Activated gamma-delta T cell treated with anti-CD3 and anti-CD28 coated beads, Interleukin-2, amount 50 U/mL, for 16 hours (primary cell): ENCODE results near the gene MAGI1.

Source experiments
- DNase-seq: peaks from one replicate; pipeline ENCODE4 v3.0.0-alpha.2; 2020; ENCODE audit warnings: low read depth

Gene MAGI1

GRCh38 chr3:65352951-65353350 lies 685.8 kb downstream of the MAGI1 start:
- DNase-seq: no peak

DNA sequence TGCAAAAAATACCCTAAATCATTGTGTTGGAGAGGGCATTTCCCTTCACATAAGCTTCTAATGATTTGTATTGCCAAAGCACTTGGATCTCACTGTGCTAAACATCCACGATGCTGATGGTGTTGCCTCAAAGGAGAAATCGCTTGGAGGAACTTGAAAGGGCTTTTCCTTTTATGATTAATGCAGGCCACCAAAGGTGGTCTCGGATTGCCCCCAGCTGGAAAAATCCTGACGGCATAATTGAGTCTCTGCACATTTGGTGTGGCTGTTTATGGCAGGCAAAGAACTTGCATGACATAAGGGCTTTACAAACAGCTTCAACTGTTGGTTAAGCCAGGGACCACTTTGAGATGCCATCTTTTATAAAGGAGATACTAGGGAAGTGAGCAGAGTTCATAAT lies 687.0 kb downstream of the MAGI1 start:
- DNase-seq: no peak

GRCh38 chr3:65350801-65351476 lies 687.8 kb downstream of the MAGI1 start:
- DNase-seq: no peak

GRCh38 chr3:65348398-65348995 lies 690.2 kb downstream of the MAGI1 start:
- DNase-seq: no peak

DNA sequence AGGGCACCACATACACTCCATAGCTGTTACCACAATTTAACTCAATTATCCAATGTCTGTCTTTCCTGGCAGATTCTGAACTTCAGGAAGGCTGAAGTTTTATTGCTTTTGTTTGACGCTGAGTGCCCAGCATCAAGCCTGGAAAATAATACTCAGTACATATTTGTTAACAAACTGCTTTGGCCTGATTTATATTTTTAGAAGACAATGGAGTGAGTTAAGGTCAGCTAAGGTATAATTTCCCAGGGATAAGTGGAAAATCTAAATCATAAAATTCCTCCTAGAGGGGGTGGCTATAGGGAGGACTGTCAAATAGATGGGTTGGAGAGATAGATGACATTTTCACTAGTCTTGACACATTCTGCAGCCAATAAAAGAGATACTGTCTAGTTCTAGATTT lies 691.6 kb downstream of the MAGI1 start:
- DNase-seq: no peak

- no peak for DNase-seq
Observed at GRCh38 chr3:65344846-65345245, 693.9 kb downstream of the MAGI1 start.

- no peak for DNase-seq
Observed at GRCh38 chr3:65344444-65344843, 694.3 kb downstream of the MAGI1 start.

DNA sequence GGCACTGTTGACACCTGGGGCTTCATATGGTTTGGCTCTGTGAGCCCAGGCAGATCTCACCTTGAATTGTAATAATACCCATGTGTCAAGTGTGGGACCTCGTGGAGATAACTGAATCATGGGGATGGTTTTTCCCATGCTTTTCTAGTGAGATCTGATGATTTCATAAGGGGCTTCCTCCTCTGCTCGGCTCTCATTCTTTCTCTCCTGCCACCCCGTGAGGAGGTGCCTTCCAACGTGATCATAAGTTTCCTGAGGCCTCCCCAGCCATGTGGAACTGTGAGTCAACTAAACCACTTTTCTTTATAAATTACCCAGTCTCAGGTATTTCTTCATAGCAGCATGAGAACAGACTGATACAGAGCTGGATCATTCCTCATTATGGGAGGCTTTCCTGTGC lies 695.0 kb downstream of the MAGI1 start:
- no peak for DNase-seq

DNA sequence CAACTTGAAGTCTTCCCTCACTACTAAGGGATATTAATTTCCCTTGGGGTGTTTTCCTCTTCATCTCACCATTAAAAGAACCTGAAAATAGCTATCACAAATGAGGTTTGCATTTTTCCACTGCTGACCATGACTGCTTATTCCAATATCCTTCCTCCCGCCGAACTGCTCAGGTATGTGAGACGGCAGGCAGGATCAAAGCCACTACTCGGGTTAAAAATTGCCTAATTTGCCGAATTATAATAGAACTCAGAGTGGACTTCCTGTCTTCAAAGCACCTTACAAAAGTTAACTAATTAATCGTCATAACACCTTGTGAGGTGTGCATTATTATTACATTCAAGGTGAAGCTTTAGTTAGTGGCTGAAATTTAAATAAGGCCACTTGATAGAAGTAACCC lies 695.7 kb downstream of the MAGI1 start:
- no peak for DNase-seq

DNA sequence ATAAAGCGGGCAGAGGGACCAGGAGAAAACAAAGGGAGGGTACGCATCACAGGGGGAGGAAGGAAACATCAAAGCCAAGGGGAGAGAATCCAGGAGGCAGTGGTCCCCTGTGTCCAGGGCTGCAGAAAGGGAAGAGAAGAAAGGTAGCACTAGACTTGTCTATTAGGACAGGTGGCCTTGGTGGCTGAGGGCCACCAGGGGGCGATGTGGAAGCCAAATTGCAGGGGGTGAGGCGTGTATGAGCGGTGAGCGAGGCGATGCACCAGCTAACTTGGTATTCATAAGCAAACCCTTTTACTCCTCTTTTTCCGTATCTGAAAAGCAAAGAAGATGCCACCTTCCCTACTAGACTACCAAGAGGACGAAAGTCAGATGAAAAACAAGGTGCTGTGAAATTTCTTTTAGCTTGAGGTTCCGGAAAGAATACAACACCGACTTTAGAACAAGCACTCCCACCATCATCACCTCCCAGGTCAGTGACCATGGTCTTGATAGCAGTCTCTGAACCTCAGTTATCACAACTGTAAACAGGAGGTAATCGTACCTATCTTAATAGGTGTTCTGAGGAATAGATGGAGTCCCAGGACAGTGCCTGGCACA lies 696.5 kb downstream of the MAGI1 start:
- no peak for DNase-seq

DNA sequence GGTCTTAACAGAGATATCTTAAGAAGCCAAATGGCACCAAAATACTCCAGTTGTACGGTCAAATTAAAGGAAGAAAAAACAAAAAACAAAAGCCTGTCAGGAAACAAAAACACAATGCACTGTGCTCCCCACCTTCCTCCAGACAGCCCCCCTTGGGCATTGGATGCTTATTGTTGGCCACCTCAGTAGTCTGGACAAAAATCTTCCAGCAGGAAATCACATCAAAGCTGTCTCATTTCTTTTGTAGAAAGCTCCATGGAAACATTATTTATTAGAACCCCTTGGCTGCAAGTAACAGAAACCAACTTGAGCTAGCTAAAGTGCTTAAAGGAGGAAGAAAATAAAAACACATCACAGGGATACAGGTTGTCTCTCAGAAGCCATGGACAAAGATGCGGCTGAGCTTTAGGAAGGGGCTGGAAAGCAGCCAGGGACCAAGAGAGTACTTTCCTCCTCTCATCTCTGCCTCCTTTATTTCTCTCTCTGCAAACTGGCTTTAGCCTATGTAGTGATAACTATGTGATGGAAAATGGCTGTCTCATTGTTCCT lies 699.5 kb downstream of the MAGI1 start:
- DNase-seq: no peak

DNA sequence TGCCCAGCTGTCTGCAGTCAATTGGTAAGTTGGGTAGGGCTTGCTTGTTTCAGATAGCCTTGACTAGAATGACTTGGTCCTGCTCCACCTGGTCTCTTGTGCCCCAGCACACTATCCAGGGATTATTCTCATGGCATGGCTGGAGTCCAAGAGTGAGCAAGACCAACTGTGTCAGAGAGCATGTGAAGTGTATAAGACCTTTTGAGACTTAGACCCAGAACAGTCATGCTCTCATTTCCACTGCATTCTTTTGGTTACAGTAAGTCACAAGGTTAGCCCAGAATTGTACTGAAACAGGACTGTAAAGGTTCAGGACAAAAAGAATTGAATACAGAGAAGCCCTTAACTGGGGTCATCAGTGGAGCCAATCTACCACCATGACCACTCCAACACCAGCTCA lies 700.1 kb downstream of the MAGI1 start:
- DNase-seq: no peak

GRCh38 chr3:65335587-65335986 lies 703.1 kb downstream of the MAGI1 start:
- DNase-seq: no peak

DNA sequence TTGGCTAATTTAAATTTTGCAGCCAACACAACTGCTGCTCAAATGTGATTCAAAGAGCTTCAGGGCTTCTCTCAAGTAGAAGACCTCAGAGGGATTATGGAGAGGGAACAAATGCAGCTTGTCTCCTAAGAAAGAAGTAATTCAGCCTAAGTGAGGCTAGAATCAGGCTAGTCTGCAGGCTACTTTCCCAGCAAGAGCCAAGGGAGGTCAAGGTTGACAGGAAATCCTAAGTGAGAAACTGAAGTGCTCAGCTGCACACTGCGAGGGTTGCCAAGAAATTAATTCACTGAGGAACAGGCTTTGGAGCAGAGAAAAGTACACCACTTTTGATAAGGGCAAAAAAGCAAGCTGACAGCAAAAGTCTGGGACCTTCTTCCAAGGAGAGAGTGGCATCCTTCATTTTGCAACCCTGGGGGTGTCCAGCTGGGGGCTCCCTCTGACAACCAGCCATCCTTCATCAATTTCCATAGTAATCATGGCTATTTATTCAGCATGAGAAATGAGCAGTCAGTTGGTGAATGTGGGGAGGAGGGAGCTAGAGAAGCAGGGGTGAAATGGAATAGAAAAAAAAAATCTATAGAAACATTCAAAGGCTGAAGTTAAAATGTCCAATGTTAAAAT lies 704.6 kb downstream of the MAGI1 start:
- no peak for DNase-seq

DNA sequence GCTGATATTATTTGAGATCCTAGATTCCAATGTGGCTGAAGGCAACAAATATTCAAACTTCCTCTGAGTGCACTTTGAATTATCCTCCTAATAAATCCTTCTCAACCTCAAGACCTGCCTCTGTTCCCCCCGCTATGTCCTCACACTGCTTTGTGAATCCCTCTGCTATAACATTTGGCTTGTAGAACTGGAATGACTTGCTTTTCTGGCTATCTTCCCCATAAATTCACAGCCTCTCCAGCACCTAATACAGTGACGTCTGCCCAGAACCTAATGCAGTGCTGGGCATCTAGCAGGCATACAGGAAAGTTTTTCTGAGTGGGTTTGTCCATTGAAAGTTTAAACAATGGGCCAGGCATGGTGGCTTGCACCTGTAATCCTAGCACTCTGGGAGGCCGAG lies 707.0 kb downstream of the MAGI1 start:
- no peak for DNase-seq

GRCh38 chr3:65330072-65330471 lies 708.6 kb downstream of the MAGI1 start:
- no peak for DNase-seq

- no peak for DNase-seq
Observed at GRCh38 chr3:65328148-65328547, 710.6 kb downstream of the MAGI1 start.

GRCh38 chr3:65326574-65326973 lies 712.1 kb downstream of the MAGI1 start:
- no peak for DNase-seq

DNA sequence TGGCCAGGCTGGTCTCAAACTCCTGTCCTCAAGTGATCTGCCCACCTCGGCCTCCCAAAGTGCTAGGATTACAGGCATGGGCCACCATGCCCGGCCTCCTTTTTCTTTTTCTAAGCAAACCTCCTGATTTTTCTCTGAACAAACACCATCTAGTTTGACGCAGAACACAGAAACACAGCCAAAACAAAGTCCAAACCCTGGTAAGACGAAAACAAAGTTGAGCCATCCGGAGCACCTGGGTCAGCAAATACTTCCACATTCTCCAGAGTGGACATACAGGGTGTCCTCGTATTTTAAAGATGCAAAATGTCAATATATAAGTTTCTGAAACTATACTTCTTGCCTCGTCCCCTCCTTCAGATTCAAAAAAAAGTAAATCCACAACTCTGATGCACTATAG lies 715.8 kb downstream of the MAGI1 start:
- DNase-seq: no peak

DNA sequence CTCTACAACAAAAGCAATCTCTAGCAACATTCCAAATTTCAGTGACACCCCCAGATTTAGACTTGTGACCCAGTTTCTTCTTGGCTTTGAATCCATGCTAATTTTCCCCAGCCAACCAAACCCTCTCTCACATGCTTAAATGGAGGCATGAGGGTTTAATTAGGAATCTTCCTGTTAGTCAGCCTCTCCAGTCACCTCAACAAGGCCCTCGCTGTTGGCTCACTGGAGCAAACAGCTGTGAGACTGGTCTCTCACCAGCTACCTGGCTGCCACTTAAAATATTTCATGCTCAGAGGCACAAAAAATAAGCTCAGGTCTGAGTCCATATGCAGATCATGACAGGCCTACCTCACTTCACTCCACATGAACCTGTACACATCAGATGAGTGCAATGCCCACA lies 720.5 kb downstream of the MAGI1 start:
- DNase-seq: no peak

GRCh38 chr3:65314916-65315315 lies 723.8 kb downstream of the MAGI1 start:
- no peak for DNase-seq

DNA sequence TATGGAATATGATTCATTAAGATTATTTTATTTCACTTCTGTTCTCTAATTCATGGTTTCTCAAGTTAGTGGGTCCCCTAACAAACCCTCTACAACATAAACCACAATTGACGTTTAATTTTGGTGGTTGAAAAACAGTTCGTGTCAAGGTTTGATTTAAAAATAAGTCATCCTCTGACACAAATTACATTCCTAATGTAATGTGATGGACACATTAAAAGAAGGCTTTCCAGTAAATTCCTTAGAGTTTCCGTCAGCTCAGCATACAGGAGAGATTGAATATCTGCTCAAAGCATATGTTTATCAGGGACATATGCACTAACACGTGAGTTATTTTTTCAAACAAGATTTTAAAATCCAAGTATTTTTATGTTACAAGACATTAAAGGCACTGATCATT lies 724.4 kb downstream of the MAGI1 start:
- DNase-seq: no peak

DNA sequence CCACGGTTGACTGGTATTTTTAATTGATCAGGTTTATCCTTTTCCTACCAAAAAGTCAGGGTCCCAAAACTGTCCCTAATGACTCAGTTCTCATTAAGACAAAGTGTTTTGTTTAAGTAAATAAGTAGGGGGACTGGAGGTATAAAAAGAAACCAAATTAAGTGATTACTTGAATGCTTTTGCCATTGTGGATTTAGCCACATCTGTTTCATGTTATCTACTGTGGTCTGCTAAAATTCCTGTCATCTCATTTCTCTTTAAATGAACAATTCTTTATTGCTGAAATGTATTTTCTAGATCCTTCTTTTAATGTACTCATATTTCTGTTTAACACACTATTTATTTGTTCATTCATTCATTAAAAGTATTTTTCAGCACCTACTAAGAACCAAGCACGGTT lies 725.1 kb downstream of the MAGI1 start:
- no peak for DNase-seq
